Large intestine (tissue), 3 donors: ENCODE data around the gene ALCAM. TPM values are rescaled to one million over a fixed set of nuclear protein-coding genes. Genes with fewer than 3 reads are reported as not detected.

Experiments used
- DNase-seq, 2 donors: peaks; one replicate each; pipeline versions ENCODE4 v3.0.0 to v3.0.0-alpha.2; 2013
- H3K27ac ChIP-seq: one replicate; pipeline ENCODE4 v1.5.1; 2013; ENCODE audit warnings: low read length
- H3K27me3 ChIP-seq: 2 replicates; pipeline ENCODE4 v1.6.1; 2013; ENCODE audit warnings: low read length; ENCODE audit not compliant: control insufficient read depth, insufficient read depth
- H3K36me3 ChIP-seq: 2 replicates; pipeline ENCODE4 v1.6.1; 2013; ENCODE audit warnings: low read length; ENCODE audit not compliant: control insufficient read depth, insufficient read depth
- H3K4me1 ChIP-seq: one replicate; pipeline ENCODE4 v1.6.1; 2013; ENCODE audit warnings: low read length; ENCODE audit not compliant: control insufficient read depth, insufficient read depth
- H3K4me3 ChIP-seq: one replicate; pipeline ENCODE4 v1.5.1; 2013; ENCODE audit warnings: low read length
- H3K9me3 ChIP-seq: one replicate; pipeline ENCODE4 v1.6.1; 2013; ENCODE audit warnings: mild to moderate bottlenecking, low read depth, low read length, moderate library complexity; ENCODE audit not compliant: control insufficient read depth
- WGBS: methylation state at CpG from one replicate; pipeline ENCODE4 v1.1.5; 2013; ENCODE audit warnings: low lambda C conversion rate; ENCODE audit not compliant: insufficient coverage; 5-methylcytosine and 5-hydroxymethylcytosine counted together
- polyA plus RNA-seq: library from polyadenylated mRNA; unstranded; fragments of 120-200 nt; gene quantifications from one replicate; pipeline ENCODE4 v1.2.1, GENCODE V29; 2013

Gene ALCAM
- polyA plus RNA-seq, 1 donor = 41.5 TPM

- 80% methylated on average over 1 of the region's 6 CpGs for WGBS
- no peaks in the 10 kb centered on the region for H3K36me3 ChIP-seq
- no peaks in the 10 kb centered on the region for H3K4me1 ChIP-seq
- H3K27ac ChIP-seq = no peak overlapping the region
- H3K9me3 ChIP-seq = no peaks in the 10 kb centered on the region
- H3K27me3 ChIP-seq = no peaks in the 10 kb centered on the region
- no peak for DNase-seq
- H3K4me3 ChIP-seq = no peak overlapping the region
Observed at GRCh38 chr3:105456017-105456416, 89.3 kb downstream of the ALCAM start.

GRCh38 chr3:105458518-105459215 lies 92.0 kb downstream of the ALCAM start:
- no peaks in the 10 kb centered on the region for H3K4me1 ChIP-seq
- 100% methylated on average over 1 of the region's 3 CpGs for WGBS
- H3K27ac ChIP-seq = no peak overlapping the region
- H3K36me3 ChIP-seq = no peaks in the 10 kb centered on the region
- H3K27me3 ChIP-seq = no peaks in the 10 kb centered on the region
- no peaks in the 10 kb centered on the region for H3K9me3 ChIP-seq
- no peak overlapping the region for H3K4me3 ChIP-seq
- no peak for DNase-seq

- Histone ChIP-seq H3K9me3 (no peaks in the 10 kb centered on the region), H3K27ac (no peak overlapping the region), H3K36me3 (no peaks in the 10 kb centered on the region), H3K4me3 (no peak overlapping the region), H3K27me3 (no peaks in the 10 kb centered on the region), H3K4me1 (no peaks in the 10 kb centered on the region)
- no peak for DNase-seq
- WGBS = 89% methylated on average over 2 of the region's 3 CpGs
Observed at GRCh38 chr3:105459566-105460290, 93.0 kb downstream of the ALCAM start.

GRCh38 chr3:105463620-105464019 lies 96.9 kb downstream of the ALCAM start:
- Histone ChIP-seq H3K4me3 (no peak overlapping the region), H3K9me3 (no peaks in the 10 kb centered on the region), H3K27ac (no peak overlapping the region), H3K4me1 (no peaks in the 10 kb centered on the region), H3K27me3 (no peaks in the 10 kb centered on the region), H3K36me3 (no peaks in the 10 kb centered on the region)
- DNase-seq = no peak
- WGBS = 100% methylated on average over 1 of the region's 1 CpG

GRCh38 chr3:105465251-105465853 lies 98.6 kb downstream of the ALCAM start:
- Histone ChIP-seq H3K36me3 (no peaks in the 10 kb centered on the region), H3K27ac (no peak overlapping the region), H3K4me1 (no peaks in the 10 kb centered on the region), H3K27me3 (no peaks in the 10 kb centered on the region), H3K9me3 (no peaks in the 10 kb centered on the region), H3K4me3 (no peak overlapping the region)
- no peak for DNase-seq
- WGBS = no CpG with 5 or more reads among the region's 2 CpGs

GRCh38 chr3:105466072-105466471 lies 99.4 kb downstream of the ALCAM start:
- Histone ChIP-seq H3K9me3 (no peaks in the 10 kb centered on the region), H3K36me3 (no peaks in the 10 kb centered on the region), H3K4me1 (no peaks in the 10 kb centered on the region), H3K27ac (no peak overlapping the region), H3K4me3 (no peak overlapping the region), H3K27me3 (no peaks in the 10 kb centered on the region)
- 100% methylated on average over 2 of the region's 3 CpGs for WGBS
- DNase-seq = no peak

GRCh38 chr3:105466495-105467404 lies 100.0 kb downstream of the ALCAM start:
- H3K27me3 ChIP-seq = no peaks in the 10 kb centered on the region
- 83% methylated on average over 1 of the region's 2 CpGs for WGBS
- no peaks in the 10 kb centered on the region for H3K4me1 ChIP-seq
- no peak overlapping the region for H3K27ac ChIP-seq
- H3K4me3 ChIP-seq = no peak overlapping the region
- H3K9me3 ChIP-seq = no peaks in the 10 kb centered on the region
- DNase-seq = no peak
- H3K36me3 ChIP-seq = no peaks in the 10 kb centered on the region

GRCh38 chr3:105470851-105471250 lies 104.1 kb downstream of the ALCAM start:
- H3K9me3 ChIP-seq = no peaks in the 10 kb centered on the region
- H3K4me1 ChIP-seq = no peaks in the 10 kb centered on the region
- no peaks in the 10 kb centered on the region for H3K27me3 ChIP-seq
- no peaks in the 10 kb centered on the region for H3K36me3 ChIP-seq
- H3K27ac ChIP-seq = no peak overlapping the region
- DNase-seq = no peak
- no peak overlapping the region for H3K4me3 ChIP-seq
- WGBS = 100% methylated on average over 2 of the region's 2 CpGs

- H3K27ac ChIP-seq = no peak overlapping the region
- H3K9me3 ChIP-seq = no peaks in the 10 kb centered on the region
- no peaks in the 10 kb centered on the region for H3K4me1 ChIP-seq
- H3K36me3 ChIP-seq = no peaks in the 10 kb centered on the region
- H3K27me3 ChIP-seq = no peaks in the 10 kb centered on the region
- no peak overlapping the region for H3K4me3 ChIP-seq
- no peak for DNase-seq
Observed at GRCh38 chr3:105473521-105474223, 107.0 kb downstream of the ALCAM start.

- Histone ChIP-seq H3K9me3 (no peaks in the 10 kb centered on the region), H3K4me1 (no peaks in the 10 kb centered on the region), H3K36me3 (no peaks in the 10 kb centered on the region), H3K27me3 (no peaks in the 10 kb centered on the region), H3K4me3 (no peak overlapping the region), H3K27ac (no peak overlapping the region)
- no peak for DNase-seq
- WGBS = no CpG with 5 or more reads among the region's 1 CpG
Observed at GRCh38 chr3:105480768-105481167, 114.1 kb downstream of the ALCAM start.
